IgD-negative memory B cell (primary cell): ENCODE data around the gene LRP1B. TPM values are rescaled to one million over a fixed set of nuclear protein-coding genes. Genes with fewer than 3 reads are reported as not detected.

Source experiments
- H3K27ac Mint-ChIP-seq, 3 donors: one replicate each; pipeline ENCODE4 v1.8.0; 2020 to 2022; ENCODE audit warnings: mild to moderate bottlenecking in 3 of 3, mixed read lengths in 3 of 3, moderate library complexity in 1 of 3
- H3K27me3 Mint-ChIP-seq: one replicate; pipeline ENCODE4 v1.8.0; 2021; ENCODE audit warnings: mixed read lengths
- H3K36me3 Mint-ChIP-seq: one replicate; pipeline ENCODE4 v1.8.0; 2020; ENCODE audit warnings: mild to moderate bottlenecking, mixed read lengths
- H3K4me1 Mint-ChIP-seq, 3 donors: one replicate each; pipeline ENCODE4 v1.8.0; 2020 to 2022; ENCODE audit warnings: mixed read lengths in 3 of 3, mild to moderate bottlenecking in 1 of 3
- H3K4me3 Mint-ChIP-seq, 4 donors: one replicate each; pipeline ENCODE4 v1.8.0; 2020 to 2022; ENCODE audit warnings: mild to moderate bottlenecking in 4 of 4, mixed read lengths in 4 of 4, moderate library complexity in 3 of 4
- H3K9me3 Mint-ChIP-seq, 3 donors: one replicate each; pipeline ENCODE4 v1.8.0; 2020 to 2021; ENCODE audit warnings: mixed read lengths in 3 of 3, mild to moderate bottlenecking in 1 of 3
- polyA plus RNA-seq: library from polyadenylated mRNA; unstranded; fragments of 300-500 nt; fragmentation: Illumina TruSeq; gene quantifications from one replicate; pipeline ENCODE4 v1.2.3, GENCODE V29; 2021

LRP1B gene
- polyA plus RNA-seq: not detected

- peak within 1 kb of the TSS; percentile 40 to 90 (median 66) for H3K4me3 Mint-ChIP-seq
- H3K27me3 Mint-ChIP-seq: peaks cover 29% of the 10 kb centered on the region
- no peak within 1 kb of the TSS for H3K27ac Mint-ChIP-seq
- no peaks in the 10 kb centered on the region for H3K36me3 Mint-ChIP-seq
- peaks cover 9 to 14% (median 9%) of the 10 kb centered on the region in 3 donors for H3K4me1 Mint-ChIP-seq
- H3K9me3 Mint-ChIP-seq: no peaks in the 10 kb centered on the region
Observed at GRCh38 chr2:142131010-142131669, at the start of gene LRP1B. TSS of gene LRP1B (minus strand) at chr2:142131016. CDS start at chr2:142130729, 287 bp downstream.

GRCh38 chr2:142179686-142180085 lies 48.9 kb upstream of the LRP1B start:
- H3K27me3 Mint-ChIP-seq: no peaks in the 10 kb centered on the region
- no peaks in the 10 kb centered on the region for H3K36me3 Mint-ChIP-seq
- no peak overlapping the region for H3K4me3 Mint-ChIP-seq
- H3K27ac Mint-ChIP-seq: no peak overlapping the region
- no peaks in the 10 kb centered on the region for H3K4me1 Mint-ChIP-seq
- H3K9me3 Mint-ChIP-seq: no peaks in the 10 kb centered on the region

GRCh38 chr2:142178604-142179003 lies 47.8 kb upstream of the LRP1B start:
- no peaks in the 10 kb centered on the region for H3K27me3 Mint-ChIP-seq
- no peak overlapping the region for H3K27ac Mint-ChIP-seq
- no peaks in the 10 kb centered on the region for H3K36me3 Mint-ChIP-seq
- H3K4me1 Mint-ChIP-seq: no peaks in the 10 kb centered on the region
- no peak overlapping the region for H3K4me3 Mint-ChIP-seq
- no peaks in the 10 kb centered on the region for H3K9me3 Mint-ChIP-seq

- Mint-ChIP-seq H3K9me3 (peaks cover 0 to 2% (median 0%) of the 10 kb centered on the region in 3 donors), H3K4me1 (no peaks in the 10 kb centered on the region), H3K4me3 (no peak overlapping the region), H3K36me3 (no peaks in the 10 kb centered on the region), H3K27me3 (no peaks in the 10 kb centered on the region), H3K27ac (no peak overlapping the region)
Observed at GRCh38 chr2:142176941-142177340, 46.1 kb upstream of the LRP1B start.

- Mint-ChIP-seq H3K9me3 (peaks cover 0 to 2% (median 0%) of the 10 kb centered on the region in 3 donors), H3K27me3 (no peaks in the 10 kb centered on the region), H3K36me3 (no peaks in the 10 kb centered on the region), H3K27ac (no peak overlapping the region), H3K4me3 (no peak overlapping the region), H3K4me1 (no peaks in the 10 kb centered on the region)
Observed at GRCh38 chr2:142175813-142176338, 45.1 kb upstream of the LRP1B start.

GRCh38 chr2:142174176-142174575 lies 43.4 kb upstream of the LRP1B start:
- H3K36me3 Mint-ChIP-seq: no peaks in the 10 kb centered on the region

GRCh38 chr2:142170847-142171246 lies 40.0 kb upstream of the LRP1B start:
- Mint-ChIP-seq H3K9me3 (peaks cover 0 to 2% (median 0%) of the 10 kb centered on the region in 3 donors), H3K27ac (no peak overlapping the region), H3K4me3 (no peak overlapping the region), H3K27me3 (no peaks in the 10 kb centered on the region), H3K36me3 (no peaks in the 10 kb centered on the region), H3K4me1 (no peaks in the 10 kb centered on the region)

More at GRCh38 chr2:142174176-142174575, 43.4 kb upstream of the LRP1B start:
- Mint-ChIP-seq H3K27me3 (no peaks in the 10 kb centered on the region), H3K4me3 (no peak overlapping the region), H3K9me3 (peaks cover 0 to 2% (median 0%) of the 10 kb centered on the region in 3 donors), H3K27ac (no peak overlapping the region), H3K4me1 (no peaks in the 10 kb centered on the region)

- Mint-ChIP-seq H3K27me3 (no peaks in the 10 kb centered on the region), H3K27ac (no peak overlapping the region), H3K36me3 (no peaks in the 10 kb centered on the region), H3K4me1 (no peaks in the 10 kb centered on the region), H3K4me3 (peak overlapping the region in 1 of 4 donors; percentile 28), H3K9me3 (peaks cover 0 to 1% (median 0%) of the 10 kb centered on the region in 3 donors)
Observed at GRCh38 chr2:142165790-142166189, 35.0 kb upstream of the LRP1B start.

- Mint-ChIP-seq H3K4me1 (peaks cover 0 to 1% (median 0%) of the 10 kb centered on the region in 3 donors), H3K27ac (no peak overlapping the region), H3K9me3 (no peaks in the 10 kb centered on the region), H3K4me3 (no peak overlapping the region), H3K36me3 (no peaks in the 10 kb centered on the region), H3K27me3 (no peaks in the 10 kb centered on the region)
Observed at GRCh38 chr2:142153601-142154000, 22.8 kb upstream of the LRP1B start.

GRCh38 chr2:142150453-142150852 lies 19.6 kb upstream of the LRP1B start:
- peaks cover 0 to 1% (median 1%) of the 10 kb centered on the region in 3 donors for H3K4me1 Mint-ChIP-seq
- H3K9me3 Mint-ChIP-seq: no peaks in the 10 kb centered on the region
- H3K4me3 Mint-ChIP-seq: no peak overlapping the region
- H3K27me3 Mint-ChIP-seq: no peaks in the 10 kb centered on the region
- no peaks in the 10 kb centered on the region for H3K36me3 Mint-ChIP-seq
- no peak overlapping the region for H3K27ac Mint-ChIP-seq

- Mint-ChIP-seq H3K27me3 (peaks cover 1% of the 10 kb centered on the region), H3K27ac (no peak overlapping the region), H3K4me1 (peaks cover 0 to 1% (median 1%) of the 10 kb centered on the region in 3 donors), H3K4me3 (no peak overlapping the region), H3K9me3 (no peaks in the 10 kb centered on the region), H3K36me3 (no peaks in the 10 kb centered on the region)
Observed at GRCh38 chr2:142144547-142144946, 13.7 kb upstream of the LRP1B start.

GRCh38 chr2:142142595-142142994 lies 11.8 kb upstream of the LRP1B start:
- Mint-ChIP-seq H3K4me3 (no peak overlapping the region), H3K9me3 (no peaks in the 10 kb centered on the region), H3K27me3 (peaks cover 1% of the 10 kb centered on the region), H3K27ac (no peak overlapping the region), H3K36me3 (no peaks in the 10 kb centered on the region), H3K4me1 (no peaks in the 10 kb centered on the region)

- Mint-ChIP-seq H3K36me3 (no peaks in the 10 kb centered on the region), H3K9me3 (no peaks in the 10 kb centered on the region), H3K4me1 (no peaks in the 10 kb centered on the region), H3K27me3 (peaks cover 1% of the 10 kb centered on the region), H3K4me3 (no peak overlapping the region), H3K27ac (no peak overlapping the region)
Observed at GRCh38 chr2:142140434-142140845, 9.6 kb upstream of the LRP1B start.

GRCh38 chr2:142139384-142139783 lies 8.6 kb upstream of the LRP1B start:
- no peaks in the 10 kb centered on the region for H3K4me1 Mint-ChIP-seq
- H3K36me3 Mint-ChIP-seq: no peaks in the 10 kb centered on the region
- H3K9me3 Mint-ChIP-seq: no peaks in the 10 kb centered on the region
- H3K4me3 Mint-ChIP-seq: no peak overlapping the region
- H3K27me3 Mint-ChIP-seq: peaks cover 1% of the 10 kb centered on the region
- no peak overlapping the region for H3K27ac Mint-ChIP-seq

- Mint-ChIP-seq H3K36me3 (no peaks in the 10 kb centered on the region), H3K9me3 (no peaks in the 10 kb centered on the region), H3K27ac (no peak overlapping the region), H3K4me1 (peaks cover 0 to 5% (median 0%) of the 10 kb centered on the region in 3 donors), H3K27me3 (peaks cover 1% of the 10 kb centered on the region), H3K4me3 (no peak overlapping the region)
Observed at GRCh38 chr2:142136571-142136970, 5.8 kb upstream of the LRP1B start.

- Mint-ChIP-seq H3K4me1 (peaks cover 9 to 14% (median 9%) of the 10 kb centered on the region in 3 donors), H3K9me3 (no peaks in the 10 kb centered on the region), H3K27me3 (peaks cover 18% of the 10 kb centered on the region), H3K27ac (no peak overlapping the region), H3K4me3 (no peak overlapping the region), H3K36me3 (no peaks in the 10 kb centered on the region)
Observed at GRCh38 chr2:142134911-142135310, 4.1 kb upstream of the LRP1B start.
